CD4-positive, alpha-beta T cell treated with Interleukin-10 for 1 hour (primary cell): ENCODE results near the gene RPS21.
A peak's percentile ranks its signal among the peaks of the same experiment; 100 is the strongest.

Source experiments
- DNase-seq: peaks from one replicate; pipeline ENCODE4 v3.0.0-alpha.2; 2020

RPS21 gene

GRCh38 chr20:62381842-62382241, 5.1 kb upstream of the RPS21 start:
- no peak for DNase-seq

- peak; percentile 85 for DNase-seq
Observed at GRCh38 chr20:62382306-62383198, 4.4 kb upstream of the RPS21 start.

GRCh38 chr20:62387219-62387913, 463 bp downstream of the RPS21 start:
- no peak for DNase-seq

GRCh38 chr20:62387933-62388635, 1.2 kb downstream of the RPS21 start:
- no peak for DNase-seq

GRCh38 chr20:62388839-62389600, 2.1 kb downstream of the RPS21 start:
- DNase-seq, result no peak

- DNase-seq, result no peak
Observed at GRCh38 chr20:62389601-62390087, 2.7 kb downstream of the RPS21 start.

GRCh38 chr20:62390317-62391164, 3.6 kb downstream of the RPS21 start:
- no peak for DNase-seq

- no peak for DNase-seq
Observed at GRCh38 chr20:62391165-62392076, 4.5 kb downstream of the RPS21 start.

GRCh38 chr20:62392077-62392418, 5.1 kb downstream of the RPS21 start:
- DNase-seq, result no peak

GRCh38 chr20:62392621-62393334, 5.9 kb downstream of the RPS21 start:
- DNase-seq, result no peak

GRCh38 chr20:62393335-62393665, 6.4 kb downstream of the RPS21 start:
- DNase-seq, result no peak

- no peak for DNase-seq
Observed at GRCh38 chr20:62393830-62394229, 6.9 kb downstream of the RPS21 start.

GRCh38 chr20:62394248-62395245, 7.6 kb downstream of the RPS21 start:
- no peak for DNase-seq

GRCh38 chr20:62395311-62396242, 8.7 kb downstream of the RPS21 start:
- DNase-seq, result no peak

GRCh38 chr20:62396367-62397239, 9.7 kb downstream of the RPS21 start:
- no peak for DNase-seq

- no peak for DNase-seq
Observed at GRCh38 chr20:62398120-62398821, 11.4 kb downstream of the RPS21 start.
